GM12892 (cell line): ENCODE measurements around the gene RANBP3.

Source experiments
- POLR2A ChIP-seq: IDR thresholded peaks from 2 replicates; pipeline ENCODE4 v1.6.1; 2011; ENCODE audit warnings: low read depth, low read length, control low read depth
- POLR2AphosphoS5 ChIP-seq: IDR thresholded peaks from 2 replicates; pipeline ENCODE4 v1.6.1; 2011; ENCODE audit warnings: low read depth, low read length, control low read depth
- TAF1 ChIP-seq: IDR thresholded peaks from 2 replicates; pipeline ENCODE4 v1.6.1; 2011; ENCODE audit warnings: low read depth, mild to moderate bottlenecking, control low read depth, low read length, borderline replicate concordance

DNA sequence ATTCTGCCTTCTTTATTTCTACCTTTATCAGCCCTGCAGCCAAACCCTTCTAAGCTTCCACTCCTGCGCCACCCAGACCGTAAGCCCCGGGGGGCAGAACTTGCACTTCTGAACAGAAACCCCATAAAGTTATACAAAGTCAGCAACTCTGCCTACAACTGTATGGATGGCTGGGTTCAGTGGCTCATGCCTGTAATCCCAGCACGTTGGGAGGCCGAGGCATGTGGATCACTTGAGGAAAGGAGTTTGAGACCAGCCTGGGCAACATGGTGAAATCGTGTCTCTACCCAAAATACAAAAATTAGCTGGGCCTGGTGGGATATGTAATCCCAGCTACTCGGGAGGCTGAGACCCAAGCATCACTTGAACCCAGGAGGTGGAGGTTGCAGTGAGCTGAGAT lies 10.4 kb downstream of the RANBP3 start:
- TF ChIP-seq POLR2A = no peak
- TF ChIP-seq POLR2AphosphoS5 = no peak
- TF ChIP-seq TAF1 = no peak
